Keratinocyte (primary cell): ENCODE results near the gene CCL13. TPM values are rescaled to one million over a fixed set of nuclear protein-coding genes. Genes with fewer than 3 reads are reported as not detected.
"Not testable (repeated sequence)": the region's sequence is repeated elsewhere in the genome, so short reads cannot be mapped to it uniquely, and the experiment has no call there.

Experiments used
- DNase-seq: peaks from one replicate; pipeline ENCODE4 v3.0.0-alpha.2; 2011; ENCODE audit warnings: low read depth, missing footprints, low spot score
- FAIRE-seq: peaks from 2 replicates; lab custom pipeline; 2011; peaks lifted over from hg19 to GRCh38; lab: Jason Lieb, UNC
- H2AFZ ChIP-seq: 2 replicates; pipeline ENCODE4 v1.6.0; 2012; ENCODE audit warnings: low read length, control low read depth, inconsistent platforms; ENCODE audit not compliant: control insufficient read depth
- H3K27ac ChIP-seq: 2 replicates; pipeline ENCODE4 v1.5.1; 2011; ENCODE audit warnings: low read length; ENCODE audit not compliant: control insufficient read depth, insufficient read depth
- H3K27me3 ChIP-seq: 3 replicates; pipeline ENCODE4 v1.6.0; 2011; ENCODE audit warnings: low read length; ENCODE audit not compliant: control insufficient read depth, insufficient read depth; ENCODE audit errors: extremely low read depth
- H3K36me3 ChIP-seq, 2 experiments: 2 replicates in 1 of 2; 3 replicates in 1 of 2; pipeline ENCODE4 v1.5.1; 2011; ENCODE audit warnings: low read length in 2 of 2, mild to moderate bottlenecking in 1 of 2; ENCODE audit not compliant: control insufficient read depth in 2 of 2, insufficient read depth in 2 of 2; ENCODE audit errors: extremely low read depth in 1 of 2
- H3K4me1 ChIP-seq: 3 replicates; pipeline ENCODE4 v1.5.1; 2011; ENCODE audit warnings: low read length; ENCODE audit not compliant: control insufficient read depth, insufficient read depth; ENCODE audit errors: extremely low read depth
- H3K4me2 ChIP-seq: 3 replicates; pipeline ENCODE4 v1.6.0; 2011; ENCODE audit warnings: low read depth, low read length; ENCODE audit not compliant: control insufficient read depth, insufficient read depth; ENCODE audit errors: extremely low read depth
- H3K4me3 ChIP-seq, 3 experiments: fragments of 200-600 bp in 1 of 3; sonication (generic) in 1 of 3; 2 replicates in 2 of 3; 3 replicates in 1 of 3; pipeline ENCODE4 v1.5.1; 2011 to 2016; ENCODE audit warnings: low read length in 3 of 3, mild to moderate bottlenecking in 3 of 3, control low read depth in 2 of 3, inconsistent platforms in 1 of 3, low read depth in 1 of 3, mixed read lengths in 1 of 3, mixed run types in 1 of 3, moderate library complexity in 1 of 3; ENCODE audit not compliant: control insufficient read depth in 2 of 3, insufficient read depth in 2 of 3; ENCODE audit errors: extremely low read depth in 1 of 3
- H3K79me2 ChIP-seq: 2 replicates; pipeline ENCODE4 v1.6.0; 2012; ENCODE audit warnings: low read length; ENCODE audit not compliant: control insufficient read depth, insufficient read depth
- H3K9ac ChIP-seq: 3 replicates; pipeline ENCODE4 v1.6.0; 2011; ENCODE audit warnings: low read length; ENCODE audit not compliant: control insufficient read depth, insufficient read depth; ENCODE audit errors: extremely low read depth
- H3K9me1 ChIP-seq: 3 replicates; pipeline ENCODE4 v1.6.0; 2011; ENCODE audit warnings: low read length; ENCODE audit not compliant: control insufficient read depth, insufficient read depth; ENCODE audit errors: extremely low read depth
- H3K9me3 ChIP-seq: 2 replicates; pipeline ENCODE4 v1.5.1; 2012; ENCODE audit warnings: low read depth, low read length; ENCODE audit not compliant: control insufficient read depth
- H4K20me1 ChIP-seq: 3 replicates; pipeline ENCODE4 v1.6.0; 2011; ENCODE audit warnings: low read length; ENCODE audit not compliant: control insufficient read depth, insufficient read depth; ENCODE audit errors: extremely low read depth
- CTCF ChIP-seq, 3 experiments: IDR thresholded peaks in 1 of 3; conservative IDR thresholded peaks in 1 of 3; optimal IDR thresholded peaks in 1 of 3; 2 replicates in 2 of 3; 3 replicates in 1 of 3; pipeline versions ENCODE3 to v1.5.1; 2011; ENCODE audit warnings: low read length in 3 of 3, mild to moderate bottlenecking in 3 of 3, moderate library complexity in 2 of 3, control low read depth in 1 of 3, inconsistent platforms in 1 of 3; ENCODE audit not compliant: insufficient read depth in 2 of 3; ENCODE audit errors: extremely low read depth in 1 of 3
- EZH2 ChIP-seq: IDR thresholded peaks from one replicate; pipeline ENCODE4 v1.6.1; 2012; ENCODE audit warnings: inconsistent platforms, mild to moderate bottlenecking, low read length, moderate library complexity
- dilution Hi-C: fragments of 300-500 bp; cut with MboI; formaldehyde crosslinking; loops from one replicate; pipeline ENCODE4 v1.7.0; 2020; ENCODE audit warnings: low sequenced_read_pairs; ENCODE audit not compliant: extremely low pct_ligation_motif_present
- polyA plus RNA-seq, 5 experiments: library from polyadenylated mRNA; depleted of rRNA in 3 of 5; stranded (reverse) in 3 of 5; stranded (forward) in 1 of 5; unstranded in 1 of 5; fragments of >200 nt; gene quantifications; 1 replicate in 1 of 5; 2 replicates in 3 of 5; 3 replicates in 1 of 5; pipeline versions ENCODE4 v1.2.1 to v1.2.3, GENCODE V29; 2011 to 2012; ENCODE audit warnings: missing spikeins in 2 of 5, low read depth in 1 of 5, low replicate concordance in 1 of 5

CCL13 gene
- polyA plus RNA-seq, 1 donor (not counting 4 experiments of a cell fraction or from before 2014, with no cell fraction given) = not detected

- H3K36me3 ChIP-seq = no peaks in the 10 kb centered on the region
- no peak for TF ChIP-seq EZH2
- TF ChIP-seq CTCF (optimal IDR thresholded peaks at IDR 0.05 in 1 of 3, IDR thresholded peaks at IDR 0.05 in 1 of 3, conservative IDR thresholded peaks at IDR 0.05 in 1 of 3; ENCODE audit: extremely low read depth in 1 of 3, insufficient read depth in 2 of 3, low read length in 3 of 3) = no peak
- no peaks in the 10 kb centered on the region for H3K27me3 ChIP-seq
- DNase-seq (no peak), FAIRE-seq (no peak)
- H2AFZ ChIP-seq = no peak within 1 kb of the TSS
- H3K4me2 ChIP-seq = no peak within 1 kb of the TSS
- H3K4me3 ChIP-seq = no peak within 1 kb of the TSS
- H3K9me1 ChIP-seq = no peaks in the 10 kb centered on the region
- no peaks in the 10 kb centered on the region for H3K4me1 ChIP-seq
- H3K27ac ChIP-seq = no peak within 1 kb of the TSS
- dilution Hi-C loops = no loop called here
- H3K9me3 ChIP-seq = no peaks in the 10 kb centered on the region
- H3K79me2 ChIP-seq = no peaks in the 10 kb centered on the region
- H3K9ac ChIP-seq = no peak within 1 kb of the TSS
- H4K20me1 ChIP-seq = no peaks in the 10 kb centered on the region
Observed at GRCh38 chr17:34319039-34319483, 37.2 kb upstream of the CCL13 start, which contains the start of gene CCL8. TSS of gene CCL8 (plus strand) at chr17:34319435. CDS start at chr17:34319502, 67 bp downstream.

GRCh38 chr17:34321964-34322363, 34.3 kb upstream of the CCL13 start:
- TF ChIP-seq EZH2 = no peak
- TF ChIP-seq CTCF (optimal IDR thresholded peaks at IDR 0.05 in 1 of 3, IDR thresholded peaks at IDR 0.05 in 1 of 3, conservative IDR thresholded peaks at IDR 0.05 in 1 of 3; ENCODE audit: extremely low read depth in 1 of 3, insufficient read depth in 2 of 3, low read length in 3 of 3) = no peak
- Histone ChIP-seq H3K4me3 (no peak overlapping the region), H3K4me1 (no peaks in the 10 kb centered on the region), H3K27me3 (no peaks in the 10 kb centered on the region), H3K9me3 (no peaks in the 10 kb centered on the region), H4K20me1 (no peaks in the 10 kb centered on the region), H3K27ac (no peak overlapping the region), H3K9ac (no peak overlapping the region), H3K79me2 (no peaks in the 10 kb centered on the region), H3K36me3 (no peaks in the 10 kb centered on the region), H2AFZ (no peak overlapping the region), H3K4me2 (no peak overlapping the region), H3K9me1 (no peaks in the 10 kb centered on the region)
- DNase-seq (no peak), FAIRE-seq (no peak)
- dilution Hi-C loops = no loop called here

- H4K20me1 ChIP-seq, H3K9me1 ChIP-seq, H3K79me2 ChIP-seq, H3K4me2 ChIP-seq, H3K27me3 ChIP-seq, H3K9ac ChIP-seq, FAIRE-seq, H2AFZ ChIP-seq, H3K4me3 ChIP-seq, H3K27ac ChIP-seq, H3K9me3 ChIP-seq, H3K36me3 ChIP-seq, dilution Hi-C loops, DNase-seq, H3K4me1 ChIP-seq: not testable (repeated sequence)
Observed at GRCh38 chr17:34327580-34327979, 28.7 kb upstream of the CCL13 start.
